H9 (cell line): ENCODE results near the gene ZMAT5. TPM values are rescaled to one million over a fixed set of nuclear protein-coding genes. Genes with fewer than 3 reads are reported as not detected.

Experiments used
- DNase-seq: peaks from one replicate; pipeline ENCODE4 v3.0.0-alpha.2; 2017
- H2AFZ ChIP-seq: one replicate; pipeline ENCODE4 v1.6.1; 2013; ENCODE audit warnings: mild to moderate bottlenecking, low read length, control low read depth, moderate library complexity
- H2AK5ac ChIP-seq: 2 replicates; pipeline ENCODE4 v1.6.1; 2013; ENCODE audit warnings: low read length, control low read depth, mixed read lengths; ENCODE audit not compliant: insufficient read length
- H2BK120ac ChIP-seq: one replicate; pipeline ENCODE4 v1.6.1; 2013; ENCODE audit warnings: low read depth, mild to moderate bottlenecking, low read length, control low read depth, inconsistent platforms; ENCODE audit not compliant: poor library complexity, severe bottlenecking
- H2BK12ac ChIP-seq: 2 replicates; pipeline ENCODE4 v1.6.1; 2013; ENCODE audit warnings: low read length, control low read depth, mixed read lengths, low read depth; ENCODE audit not compliant: insufficient read length
- H2BK15ac ChIP-seq: 2 replicates; pipeline ENCODE4 v1.6.1; 2013; ENCODE audit warnings: low read depth, low read length, control low read depth
- H2BK20ac ChIP-seq: one replicate; pipeline ENCODE4 v1.6.1; 2013; ENCODE audit warnings: low read depth, mild to moderate bottlenecking, low read length, control low read depth, inconsistent platforms; ENCODE audit not compliant: poor library complexity, severe bottlenecking
- H2BK5ac ChIP-seq: 2 replicates; pipeline ENCODE4 v1.6.1; 2013; ENCODE audit warnings: low read length, control low read depth, mixed read lengths; ENCODE audit not compliant: insufficient read length
- H3K14ac ChIP-seq: 2 replicates; pipeline ENCODE4 v1.6.1; 2013; ENCODE audit warnings: low read length, control low read depth; ENCODE audit not compliant: insufficient read depth
- H3K18ac ChIP-seq: 2 replicates; pipeline ENCODE4 v1.6.1; 2013; ENCODE audit warnings: low read depth, mild to moderate bottlenecking, mixed read lengths, low read length, control low read depth; ENCODE audit not compliant: insufficient read length
- H3K23ac ChIP-seq: 2 replicates; pipeline ENCODE4 v1.6.1; 2013; ENCODE audit warnings: low read length, control low read depth, mixed read lengths, low read depth; ENCODE audit not compliant: insufficient read length
- H3K23me2 ChIP-seq: 2 replicates; pipeline ENCODE4 v1.6.1; 2013; ENCODE audit warnings: low read depth, mild to moderate bottlenecking, mixed read lengths, low read length, control low read depth; ENCODE audit not compliant: insufficient read length, poor library complexity, severe bottlenecking
- H3K27ac ChIP-seq: 2 replicates; pipeline ENCODE4 v1.5.1; 2013; ENCODE audit warnings: low read length, control low read depth, mixed read lengths, low read depth; ENCODE audit not compliant: insufficient read length
- H3K27me3 ChIP-seq: 2 replicates; pipeline ENCODE4 v1.6.1; 2013; ENCODE audit warnings: low read length, control low read depth, inconsistent platforms; ENCODE audit not compliant: insufficient read depth
- H3K4ac ChIP-seq: 2 replicates; pipeline ENCODE4 v1.6.1; 2013; ENCODE audit warnings: low read depth, mild to moderate bottlenecking, control low read depth, inconsistent platforms, low read length, moderate library complexity
- H3K4me1 ChIP-seq: 2 replicates; pipeline ENCODE4 v1.6.1; 2013; ENCODE audit warnings: low read length, control low read depth, inconsistent platforms; ENCODE audit not compliant: insufficient read depth
- H3K4me2 ChIP-seq: 2 replicates; pipeline ENCODE4 v1.6.1; 2013; ENCODE audit warnings: low read length, control low read depth, mixed read lengths; ENCODE audit not compliant: insufficient read length, insufficient read depth
- H3K56ac ChIP-seq: 2 replicates; pipeline ENCODE4 v1.6.1; 2013; ENCODE audit warnings: low read depth, mild to moderate bottlenecking, mixed read lengths, low read length, control low read depth; ENCODE audit not compliant: insufficient read length
- H3K79me1 ChIP-seq: 2 replicates; pipeline ENCODE4 v1.6.1; 2013; ENCODE audit warnings: low read depth, mild to moderate bottlenecking, moderate library complexity, low read length, control low read depth, inconsistent platforms; ENCODE audit not compliant: insufficient read depth, poor library complexity, severe bottlenecking
- H3K79me2 ChIP-seq: 2 replicates; pipeline ENCODE4 v1.6.1; 2013; ENCODE audit warnings: low read length, control low read depth, inconsistent platforms; ENCODE audit not compliant: insufficient read depth
- H3K9ac ChIP-seq: 2 replicates; pipeline ENCODE4 v1.6.1; 2013; ENCODE audit warnings: low read length, control low read depth, mixed read lengths; ENCODE audit not compliant: insufficient read length; ENCODE audit errors: extremely low read depth
- H3K9me3 ChIP-seq: one replicate; pipeline ENCODE4 v1.6.1; 2013; ENCODE audit warnings: low read depth, low read length, inconsistent platforms; ENCODE audit not compliant: control insufficient read depth
- H3T11ph ChIP-seq: one replicate; pipeline ENCODE4 v1.6.1; 2013; ENCODE audit warnings: mild to moderate bottlenecking, low read length, control low read depth, inconsistent platforms
- H4K20me1 ChIP-seq: one replicate; pipeline ENCODE4 v1.6.1; 2013; ENCODE audit not compliant: control insufficient read depth, insufficient read length, insufficient read depth
- H4K5ac ChIP-seq: 2 replicates; pipeline ENCODE4 v1.6.1; 2013; ENCODE audit warnings: low read depth, mild to moderate bottlenecking, mixed read lengths, low read length, control low read depth; ENCODE audit not compliant: insufficient read length
- H4K8ac ChIP-seq: replicated peaks from 2 replicates; pipeline ENCODE4 v1.6.1; 2013; ENCODE audit warnings: low read length, control low read depth, mixed read lengths, low read depth; ENCODE audit not compliant: insufficient read length
- H4K91ac ChIP-seq: 2 replicates; pipeline ENCODE4 v1.6.1; 2013; ENCODE audit warnings: low read depth, mild to moderate bottlenecking, moderate library complexity, mixed read lengths, low read length, control low read depth; ENCODE audit not compliant: insufficient read length
- H3K27ac Mint-ChIP-seq, 3 experiments: 2 replicates in 2 of 3; 3 replicates in 1 of 3; pipeline ENCODE4 v1.8.0; 2020 to 2021; ENCODE audit warnings: mixed read lengths in 3 of 3, mild to moderate bottlenecking in 1 of 3, moderate library complexity in 1 of 3
- H3K27me3 Mint-ChIP-seq: 2 replicates; pipeline ENCODE4 v1.8.0; 2021; ENCODE audit warnings: low read depth, mild to moderate bottlenecking, moderate library complexity, mixed read lengths
- H3K36me3 Mint-ChIP-seq, 3 experiments: 2 replicates in 2 of 3; 3 replicates in 1 of 3; pipeline ENCODE4 v1.8.0; 2020 to 2021; ENCODE audit warnings: low read depth in 3 of 3, mixed read lengths in 3 of 3; ENCODE audit not compliant: insufficient read depth in 1 of 3
- H3K4me1 Mint-ChIP-seq, 2 experiments: 2 replicates each; pipeline ENCODE4 v1.8.0; 2020; ENCODE audit warnings: mixed read lengths in 2 of 2
- H3K4me3 Mint-ChIP-seq, 2 experiments: 2 replicates in 1 of 2; 3 replicates in 1 of 2; pipeline ENCODE4 v1.8.0; 2020 to 2021; ENCODE audit warnings: mild to moderate bottlenecking in 2 of 2, mixed read lengths in 2 of 2, moderate library complexity in 1 of 2
- H3K9me3 Mint-ChIP-seq, 2 experiments: 2 replicates in 1 of 2; 3 replicates in 1 of 2; pipeline ENCODE4 v1.8.0; 2020; ENCODE audit warnings: mild to moderate bottlenecking in 2 of 2, mixed read lengths in 2 of 2, moderate library complexity in 1 of 2
- CTCF ChIP-seq: fragments of 200-600 bp; sonication (generic); conservative IDR thresholded peaks from 3 replicates; pipeline ENCODE4 v1.8.0; 2021; ENCODE audit warnings: antibody characterized with exemption, mild to moderate bottlenecking
- WGBS: extraction: QIAGEN DNeasy Blood & Tissue Kit; methylation state at CpG from one replicate; pipeline ENCODE4 v1.1.7; 2013; ENCODE audit warnings: missing lambda C conversion rate, low lambda C conversion rate, mixed read lengths; ENCODE audit not compliant: insufficient read length; ENCODE audit errors: extremely low coverage; 5-methylcytosine and 5-hydroxymethylcytosine counted together
- total RNA-seq: library from RNA; stranded (reverse); gene quantifications from 2 replicates; pipeline ENCODE4 v1.2.1, GENCODE V29; 2021

The ZMAT5 gene
- total RNA-seq, 1 experiment from 2014 or later = 13.9 TPM

DNA sequence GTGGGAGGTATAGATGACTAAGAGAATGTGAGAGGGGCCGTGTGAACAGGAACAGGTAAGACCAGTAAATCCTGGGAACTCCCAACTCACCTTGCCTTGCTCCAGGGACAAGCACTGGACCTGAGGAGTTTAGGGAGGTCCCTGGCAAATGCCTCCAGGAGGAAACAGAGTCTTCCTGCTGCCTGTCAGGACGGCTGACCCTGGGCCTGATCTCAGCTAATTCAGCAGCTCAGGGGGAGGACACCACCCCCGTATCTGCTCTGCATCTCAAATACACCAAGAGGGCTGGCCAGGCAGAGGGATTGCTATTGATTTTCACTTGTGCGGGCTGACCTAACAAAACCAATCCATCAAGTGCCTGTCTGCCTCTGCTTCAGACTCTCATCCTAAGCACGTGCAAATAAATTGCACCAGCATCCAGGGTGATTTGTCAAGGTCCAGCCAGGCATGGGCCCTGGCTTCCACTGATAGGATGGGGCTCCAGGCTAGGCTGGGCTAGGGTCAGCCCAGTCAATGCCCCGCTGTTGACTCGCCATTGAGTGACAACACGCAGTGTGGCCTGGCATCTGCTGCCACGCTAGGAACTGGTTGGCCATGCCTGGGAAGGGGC lies 20.7 kb upstream of the ZMAT5 start:
- Mint-ChIP-seq H3K4me1 (peaks cover 17 to 31% of the 10 kb centered on the region in 2 experiments), H3K27ac (peak overlapping the region in 2 of 3 experiments; percentile 23 to 60; a peak in 5 of 7 replicates), H3K27me3 (no peaks in the 10 kb centered on the region), H3K36me3 (peaks cover 2 to 44% (median 29%) of the 10 kb centered on the region in 3 experiments; a peak in 6 of 7 replicates), H3K9me3 (no peaks in the 10 kb centered on the region), H3K4me3 (no peak overlapping the region)
- Histone ChIP-seq H3K9ac (no peak overlapping the region), H3K4me1 (no peaks in the 10 kb centered on the region), H2BK12ac (no peak overlapping the region), H3K4me2 (no peak overlapping the region), H3K14ac (no peak overlapping the region), H2BK20ac (no peak overlapping the region), H4K91ac (no peak overlapping the region), H3K23me2 (no peaks in the 10 kb centered on the region), H3K27me3 (no peaks in the 10 kb centered on the region), H3K18ac (no peak overlapping the region), H2BK15ac (no peak overlapping the region), H3K27ac (no peak overlapping the region), H3K9me3 (no peaks in the 10 kb centered on the region), H3K56ac (no peak overlapping the region), H2BK5ac (no peak overlapping the region), H3K79me2 (no peaks in the 10 kb centered on the region), H4K20me1 (no peaks in the 10 kb centered on the region), H2BK120ac (no peak overlapping the region), H4K8ac (no peak overlapping the region), H3K4ac (no peak overlapping the region), H3K23ac (no peak overlapping the region), H2AFZ (no peak overlapping the region), H2AK5ac (no peak overlapping the region), H4K5ac (no peak overlapping the region), H3K79me1 (no peaks in the 10 kb centered on the region), H3T11ph (no peak overlapping the region)
- no peak for DNase-seq
- no peak for TF ChIP-seq CTCF
- WGBS = no CpG with 5 or more reads among the region's 9 CpGs
